ENCODE measurements around the gene UGT1A3.

DNA sequence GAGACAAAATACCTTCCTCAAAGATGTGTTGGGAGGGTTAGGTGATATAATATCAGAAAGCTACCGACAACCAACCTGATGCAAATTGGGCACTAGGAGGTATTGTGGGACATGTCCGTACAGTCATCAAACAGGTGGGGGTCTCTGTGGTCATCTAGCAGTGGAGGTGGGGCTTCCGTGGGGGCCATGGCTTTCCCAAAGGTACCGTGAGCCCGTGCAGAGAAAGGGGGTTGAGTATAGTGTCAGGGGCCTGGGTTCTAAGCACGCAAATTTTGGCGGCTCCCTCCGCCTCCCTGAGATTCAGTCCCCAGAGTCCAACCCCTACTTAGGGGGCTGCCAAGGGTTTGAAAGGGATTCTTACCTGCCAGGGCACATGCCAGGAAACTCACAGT lies 92.9 kb downstream of the UGT1A3 start:
- TF ChIP-seq, protein P1, sequence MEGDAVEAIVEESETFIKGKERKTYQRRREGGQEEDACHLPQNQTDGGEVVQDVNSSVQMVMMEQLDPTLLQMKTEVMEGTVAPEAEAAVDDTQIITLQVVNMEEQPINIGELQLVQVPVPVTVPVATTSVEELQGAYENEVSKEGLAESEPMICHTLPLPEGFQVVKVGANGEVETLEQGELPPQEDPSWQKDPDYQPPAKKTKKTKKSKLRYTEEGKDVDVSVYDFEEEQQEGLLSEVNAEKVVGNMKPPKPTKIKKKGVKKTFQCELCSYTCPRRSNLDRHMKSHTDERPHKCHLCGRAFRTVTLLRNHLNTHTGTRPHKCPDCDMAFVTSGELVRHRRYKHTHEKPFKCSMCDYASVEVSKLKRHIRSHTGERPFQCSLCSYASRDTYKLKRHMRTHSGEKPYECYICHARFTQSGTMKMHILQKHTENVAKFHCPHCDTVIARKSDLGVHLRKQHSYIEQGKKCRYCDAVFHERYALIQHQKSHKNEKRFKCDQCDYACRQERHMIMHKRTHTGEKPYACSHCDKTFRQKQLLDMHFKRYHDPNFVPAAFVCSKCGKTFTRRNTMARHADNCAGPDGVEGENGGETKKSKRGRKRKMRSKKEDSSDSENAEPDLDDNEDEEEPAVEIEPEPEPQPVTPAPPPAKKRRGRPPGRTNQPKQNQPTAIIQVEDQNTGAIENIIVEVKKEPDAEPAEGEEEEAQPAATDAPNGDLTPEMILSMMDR (IDR thresholded peaks at IDR 0.05) = no peak
- no peak for TF ChIP-seq POLR2A (IDR thresholded peaks at IDR 0.05)
